Activated naive CD8-positive, alpha-beta T cell treated with anti-CD3 and anti-CD28 coated beads, Interleukin-2, amount 10 ng/mL, durations not matched to agents 7 days and 5 days (primary cell): ENCODE results near the gene HSD17B12. TPM values are rescaled to one million over a fixed set of nuclear protein-coding genes. Genes with fewer than 3 reads are reported as not detected.

Experiments
- total RNA-seq, 2 experiments: library from RNA; stranded (reverse); gene quantifications; one replicate each; pipeline ENCODE4 v1.2.3, GENCODE V29; 2021

HSD17B12 gene
- total RNA-seq, 2 experiments from 2014 or later = 32.6 to 37.0 TPM

Other genes with a start within 250 kb of the HSD17B12 start
- 10 to 100 TPM; 37.8 to 43.6 TPM for gene ALKBH3, start 200.1 kb downstream of the HSD17B12 start, total RNA-seq